ENCODE results near the gene CSF1R. TPM values are rescaled to one million over a fixed set of nuclear protein-coding genes. Genes with fewer than 3 reads are reported as not detected.

CSF1R gene
- polyA plus RNA-seq, 1 donor (not counting 4 experiments of a cell fraction or from before 2014, with no cell fraction given) = not detected

- Histone ChIP-seq H3K36me3 (ENCODE audit: control insufficient read depth in 2 of 2, extremely low read depth in 1 of 2, insufficient read depth in 2 of 2, low read length in 2 of 2) (peaks cover 37 to 45% of the 10 kb centered on the region in 2 experiments), H3K79me2 (ENCODE audit: control insufficient read depth, insufficient read depth, low read length) (peaks cover 25% of the 10 kb centered on the region), H3K9ac (ENCODE audit: control insufficient read depth, extremely low read depth, insufficient read depth, low read length) (no peak overlapping the region), H2AFZ (ENCODE audit: control insufficient read depth, low read length) (no peak overlapping the region), H4K20me1 (ENCODE audit: control insufficient read depth, extremely low read depth, insufficient read depth, low read length) (no peaks in the 10 kb centered on the region), H3K4me2 (ENCODE audit: control insufficient read depth, extremely low read depth, insufficient read depth, low read depth, low read length) (no peak overlapping the region), H3K4me3 (ENCODE audit: control insufficient read depth in 2 of 3, extremely low read depth in 1 of 3, insufficient read depth in 2 of 3, low read depth in 1 of 3, low read length in 3 of 3) (no peak overlapping the region), H3K4me1 (ENCODE audit: control insufficient read depth, extremely low read depth, insufficient read depth, low read length) (peaks cover 24% of the 10 kb centered on the region), H3K27me3 (ENCODE audit: control insufficient read depth, extremely low read depth, insufficient read depth, low read length) (no peaks in the 10 kb centered on the region), H3K9me3 (ENCODE audit: control insufficient read depth, low read depth, low read length) (peaks cover 8% of the 10 kb centered on the region), H3K27ac (ENCODE audit: control insufficient read depth, insufficient read depth, low read length) (no peak overlapping the region), H3K9me1 (ENCODE audit: control insufficient read depth, extremely low read depth, insufficient read depth, low read length) (peaks cover 2% of the 10 kb centered on the region)
- dilution Hi-C loops (cut with MboI; ENCODE audit: extremely low pct_ligation_motif_present, low sequenced_read_pairs) = no loop called here
- no peak for TF ChIP-seq EZH2 (IDR thresholded peaks at IDR 0.05; ENCODE audit: low read length)
- TF ChIP-seq CTCF (optimal IDR thresholded peaks at IDR 0.05 in 1 of 3, IDR thresholded peaks at IDR 0.05 in 1 of 3, conservative IDR thresholded peaks at IDR 0.05 in 1 of 3; ENCODE audit: extremely low read depth in 1 of 3, insufficient read depth in 2 of 3, low read length in 3 of 3) = no peak
- FAIRE-seq = no peak
- no peak for DNase-seq (ENCODE audit: low read depth, low spot score)
Observed at GRCh38 chr5:150015415-150015814, 70.9 kb downstream of the CSF1R start.

DNA sequence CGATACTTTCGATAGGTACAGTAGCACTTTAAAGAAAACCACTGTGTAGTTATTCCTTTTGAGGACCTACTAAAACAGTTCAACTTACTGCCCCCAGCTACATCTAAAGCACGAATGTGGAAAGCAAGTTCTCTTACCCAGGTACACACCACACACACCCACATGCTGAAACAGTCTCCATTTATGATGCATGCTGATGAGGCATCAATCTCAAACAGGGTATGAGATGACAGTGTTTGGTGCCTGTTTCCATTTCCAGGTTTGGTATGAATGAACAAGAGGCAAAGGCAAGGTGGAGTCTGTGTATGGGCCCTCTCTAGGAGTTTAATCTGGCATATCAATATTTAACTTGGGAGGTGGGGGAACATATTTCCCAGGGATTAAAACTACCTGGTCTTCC lies 71.9 kb downstream of the CSF1R start:
- Histone ChIP-seq H3K9me3 (ENCODE audit: control insufficient read depth, low read depth, low read length) (peaks cover 8% of the 10 kb centered on the region), H4K20me1 (ENCODE audit: control insufficient read depth, extremely low read depth, insufficient read depth, low read length) (no peaks in the 10 kb centered on the region), H3K27ac (ENCODE audit: control insufficient read depth, insufficient read depth, low read length) (no peak overlapping the region), H3K79me2 (ENCODE audit: control insufficient read depth, insufficient read depth, low read length) (peaks cover 30% of the 10 kb centered on the region), H3K4me2 (ENCODE audit: control insufficient read depth, extremely low read depth, insufficient read depth, low read depth, low read length) (no peak overlapping the region), H3K9me1 (ENCODE audit: control insufficient read depth, extremely low read depth, insufficient read depth, low read length) (peaks cover 3% of the 10 kb centered on the region), H3K9ac (ENCODE audit: control insufficient read depth, extremely low read depth, insufficient read depth, low read length) (no peak overlapping the region), H2AFZ (ENCODE audit: control insufficient read depth, low read length) (no peak overlapping the region), H3K4me1 (ENCODE audit: control insufficient read depth, extremely low read depth, insufficient read depth, low read length) (peaks cover 14% of the 10 kb centered on the region), H3K27me3 (ENCODE audit: control insufficient read depth, extremely low read depth, insufficient read depth, low read length) (no peaks in the 10 kb centered on the region), H3K4me3 (ENCODE audit: control insufficient read depth in 2 of 3, extremely low read depth in 1 of 3, insufficient read depth in 2 of 3, low read depth in 1 of 3, low read length in 3 of 3) (no peak overlapping the region), H3K36me3 (ENCODE audit: control insufficient read depth in 2 of 2, extremely low read depth in 1 of 2, insufficient read depth in 2 of 2, low read length in 2 of 2) (peaks cover 38 to 46% of the 10 kb centered on the region in 2 experiments)
- dilution Hi-C loops (cut with MboI; ENCODE audit: extremely low pct_ligation_motif_present, low sequenced_read_pairs) = no loop called here
- no peak for TF ChIP-seq EZH2 (IDR thresholded peaks at IDR 0.05; ENCODE audit: low read length)
- TF ChIP-seq CTCF (optimal IDR thresholded peaks at IDR 0.05 in 1 of 3, IDR thresholded peaks at IDR 0.05 in 1 of 3, conservative IDR thresholded peaks at IDR 0.05 in 1 of 3; ENCODE audit: extremely low read depth in 1 of 3, insufficient read depth in 2 of 3, low read length in 3 of 3) = no peak
- FAIRE-seq = no peak
- no peak for DNase-seq (ENCODE audit: low read depth, low spot score)
